Heart left ventricle (tissue), 13 donors: ENCODE measurements around the gene GCH1.

Experiments
- CTCF ChIP-seq, 12 donors: fragments of 200-600 bp; sonication (generic) in 4 of 12; IDR thresholded peaks; one replicate each; pipeline versions ENCODE4 v1.5.0 to v1.8.0; 2018 to 2022; ENCODE audit warnings: antibody characterized with exemption in 12 of 12, mild to moderate bottlenecking in 5 of 12
- POLR2A ChIP-seq, 2 donors: fragments of 450-650 bp; IDR thresholded peaks; one replicate each; pipeline ENCODE4 v1.6.1; 2017; ENCODE audit warnings: antibody characterized with exemption in 2 of 2, mild to moderate bottlenecking in 2 of 2, moderate library complexity in 2 of 2
- donor health status: ischemic (EF 13 %, LVEDD 7.1; RV severe dilation, severe dysfunction).
- donor health status: DM: no; HTN: yes; CAD: no.
- donor health status: DM: no; HTN: no; CAD: no.
- donor health status: ischemic (EF 25% LVEDD 6.9; RV normal size, moderate dysfunction).
- donor health status: ischemic (EF 25% LVEDD 5.7; RV mildly dilated, moderate dysfunction).
- donor health status: ischemic (EF 35%, LVEDD 5.7; RV mildly dilated, moderate dysfunction).
- donor health status: nonischemic (EF 11% LVEDD 7.7; RV severe dilation, severe dysfunction).
- donor health status: DM: yes; HTN: yes; CAD: no.
- donor health status: PGD.
- donor health status: ischemic (EF 29% LVEDD 5.4; RV normal size, mild dysfunction).
- donor health status: nonischemic (EF 23%, LVEDD 6.1; RV moderate dilation, normal function).

GRCh38 chr14:54947230-54947629 is 44.6 kb upstream of the GCH1 start:
- TF ChIP-seq CTCF (IDR thresholded peaks at IDR 0.05): no peak
- TF ChIP-seq POLR2A (IDR thresholded peaks at IDR 0.05): no peak
